NT2/D1 (cell line): Measurements from ENCODE around the gene CD9.
"Not testable (repeated sequence)": the region's sequence is repeated elsewhere in the genome, so short reads cannot be mapped to it uniquely, and the experiment has no call there.

ENCODE experiments used
- DNase-seq: peaks from one replicate; pipeline ENCODE4 v3.0.0-alpha.2; 2011; ENCODE audit warnings: low read depth, low spot score
- H3K27me3 ChIP-seq: 2 replicates; pipeline ENCODE4 v1.6.0; 2011; ENCODE audit warnings: mild to moderate bottlenecking; ENCODE audit not compliant: insufficient read length, insufficient read depth
- H3K36me3 ChIP-seq: 2 replicates; pipeline ENCODE4 v1.6.1; 2011; ENCODE audit warnings: mild to moderate bottlenecking, low read length, mixed read lengths; ENCODE audit not compliant: insufficient read depth, insufficient read length
- H3K4me1 ChIP-seq: 2 replicates; pipeline ENCODE4 v1.5.1; 2011; ENCODE audit not compliant: insufficient read depth, insufficient read length
- H3K4me3 ChIP-seq: 2 replicates; pipeline ENCODE4 v1.5.1; 2011; ENCODE audit warnings: low read depth; ENCODE audit not compliant: insufficient read length
- H3K9ac ChIP-seq: 2 replicates; pipeline ENCODE4 v1.6.0; 2011; ENCODE audit warnings: low read depth; ENCODE audit not compliant: insufficient read length
- H3K9me3 ChIP-seq: 2 replicates; pipeline ENCODE4 v1.5.1; 2011; ENCODE audit warnings: mild to moderate bottlenecking, low read length; ENCODE audit not compliant: insufficient read depth
- SUZ12 ChIP-seq: IDR thresholded peaks from 2 replicates; pipeline ENCODE4 v1.6.1; 2011; ENCODE audit not compliant: insufficient read length, insufficient read depth; ENCODE audit errors: extremely low read depth
- YY1 ChIP-seq: IDR thresholded peaks from 2 replicates; pipeline ENCODE4 v1.6.1; 2011; ENCODE audit not compliant: insufficient read length, insufficient read depth
- ZNF274 ChIP-seq: IDR thresholded peaks from 2 replicates; pipeline ENCODE4 v1.6.1; 2011; ENCODE audit warnings: mild to moderate bottlenecking, low read depth, low read length

Gene CD9

GRCh38 chr12:6182279-6182898 lies 17.8 kb upstream of the CD9 start:
- Histone ChIP-seq H3K4me3 (no peak overlapping the region), H3K9ac (no peak overlapping the region), H3K4me1 (peaks cover 22% of the 10 kb centered on the region), H3K36me3 (no peaks in the 10 kb centered on the region), H3K27me3 (no peaks in the 10 kb centered on the region), H3K9me3 (no peaks in the 10 kb centered on the region)
- DNase-seq: no peak
- TF ChIP-seq SUZ12 (no peak), ZNF274 (no peak), YY1 (no peak)

GRCh38 chr12:6183689-6184428 lies 16.3 kb upstream of the CD9 start:
- no peaks in the 10 kb centered on the region for H3K9me3 ChIP-seq
- H3K27me3 ChIP-seq: no peaks in the 10 kb centered on the region
- TF ChIP-seq ZNF274 (no peak), YY1 (no peak), SUZ12 (no peak)
- no peak overlapping the region for H3K9ac ChIP-seq
- no peaks in the 10 kb centered on the region for H3K36me3 ChIP-seq
- peaks cover 20% of the 10 kb centered on the region for H3K4me1 ChIP-seq
- H3K4me3 ChIP-seq: no peak overlapping the region
- no peak for DNase-seq

- H3K9me3 ChIP-seq: peaks cover 4% of the 10 kb centered on the region; the same call in 1 of the 2 replicates
- H3K27me3 ChIP-seq: no peaks in the 10 kb centered on the region
- no peak for DNase-seq
- TF ChIP-seq YY1 (no peak), ZNF274 (no peak), SUZ12 (no peak)
- no peak overlapping the region for H3K4me3 ChIP-seq
- H3K9ac ChIP-seq: no peak overlapping the region
- H3K36me3 ChIP-seq: no peaks in the 10 kb centered on the region
- H3K4me1 ChIP-seq: peaks cover 10% of the 10 kb centered on the region
These were observed 14.0 kb upstream of the CD9 start for GRCh38 chr12:6185961-6186827.

- Histone ChIP-seq H3K36me3 (no peaks in the 10 kb centered on the region), H3K4me3 (no peak overlapping the region), H3K4me1 (peaks cover 4% of the 10 kb centered on the region), H3K9ac (no peak overlapping the region), H3K27me3 (no peaks in the 10 kb centered on the region), H3K9me3 (peaks cover 4% of the 10 kb centered on the region; the same call in 1 of the 2 replicates)
- DNase-seq: no peak
- no peak for TF ChIP-seq YY1
- no peak for TF ChIP-seq ZNF274
- TF ChIP-seq SUZ12: no peak
These were observed 12.0 kb upstream of the CD9 start for GRCh38 chr12:6187948-6188793.

GRCh38 chr12:6189028-6189427 lies 11.2 kb upstream of the CD9 start:
- TF ChIP-seq SUZ12: no peak
- no peak for TF ChIP-seq ZNF274
- TF ChIP-seq YY1: no peak
- Histone ChIP-seq H3K4me1 (peaks cover 13% of the 10 kb centered on the region), H3K9me3 (peaks cover 4% of the 10 kb centered on the region; the same call in 1 of the 2 replicates), H3K9ac (no peak overlapping the region), H3K36me3 (no peaks in the 10 kb centered on the region), H3K27me3 (no peaks in the 10 kb centered on the region), H3K4me3 (no peak overlapping the region)
- DNase-seq: no peak

GRCh38 chr12:6189952-6190598 lies 10.1 kb upstream of the CD9 start:
- not testable (repeated sequence) for H3K9ac ChIP-seq, H3K36me3 ChIP-seq, H3K4me3 ChIP-seq, H3K27me3 ChIP-seq, DNase-seq, H3K9me3 ChIP-seq
- H3K4me1 ChIP-seq: peaks cover 17% of the 10 kb centered on the region

GRCh38 chr12:6190767-6191530 lies 9.3 kb upstream of the CD9 start:
- H3K4me1 ChIP-seq: peaks cover 16% of the 10 kb centered on the region
- not testable (repeated sequence) for H3K9ac ChIP-seq, H3K9me3 ChIP-seq, H3K4me3 ChIP-seq, H3K36me3 ChIP-seq, H3K27me3 ChIP-seq, DNase-seq
